GM10847 (cell line): Measurements from ENCODE around the gene TMEM101.

ENCODE experiments used
- POLR2A ChIP-seq: IDR thresholded peaks from 2 replicates; pipeline ENCODE4 v1.6.1; 2011; ENCODE audit not compliant: insufficient read length; ENCODE audit errors: extremely low read depth

TMEM101 gene

DNA sequence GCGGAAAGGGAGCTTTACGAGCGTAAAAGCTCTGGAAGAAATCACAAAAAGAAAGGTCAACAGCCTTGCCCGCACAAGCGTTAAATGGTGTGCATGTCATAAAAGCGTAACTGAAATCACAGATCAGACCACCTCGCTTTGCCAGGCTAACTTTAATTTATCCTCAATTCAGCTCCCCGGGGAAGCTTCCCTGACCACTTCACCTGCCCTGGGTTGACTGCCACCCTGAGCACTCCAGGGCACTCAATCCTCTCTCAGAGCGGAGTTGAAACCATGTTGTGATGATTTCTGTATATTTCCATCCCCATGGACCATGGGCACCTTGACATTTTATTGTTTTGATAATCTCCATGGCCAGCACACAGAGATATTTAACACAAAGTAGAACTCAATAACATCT is 26.5 kb downstream of the TMEM101 start:
- no peak for TF ChIP-seq POLR2A

DNA sequence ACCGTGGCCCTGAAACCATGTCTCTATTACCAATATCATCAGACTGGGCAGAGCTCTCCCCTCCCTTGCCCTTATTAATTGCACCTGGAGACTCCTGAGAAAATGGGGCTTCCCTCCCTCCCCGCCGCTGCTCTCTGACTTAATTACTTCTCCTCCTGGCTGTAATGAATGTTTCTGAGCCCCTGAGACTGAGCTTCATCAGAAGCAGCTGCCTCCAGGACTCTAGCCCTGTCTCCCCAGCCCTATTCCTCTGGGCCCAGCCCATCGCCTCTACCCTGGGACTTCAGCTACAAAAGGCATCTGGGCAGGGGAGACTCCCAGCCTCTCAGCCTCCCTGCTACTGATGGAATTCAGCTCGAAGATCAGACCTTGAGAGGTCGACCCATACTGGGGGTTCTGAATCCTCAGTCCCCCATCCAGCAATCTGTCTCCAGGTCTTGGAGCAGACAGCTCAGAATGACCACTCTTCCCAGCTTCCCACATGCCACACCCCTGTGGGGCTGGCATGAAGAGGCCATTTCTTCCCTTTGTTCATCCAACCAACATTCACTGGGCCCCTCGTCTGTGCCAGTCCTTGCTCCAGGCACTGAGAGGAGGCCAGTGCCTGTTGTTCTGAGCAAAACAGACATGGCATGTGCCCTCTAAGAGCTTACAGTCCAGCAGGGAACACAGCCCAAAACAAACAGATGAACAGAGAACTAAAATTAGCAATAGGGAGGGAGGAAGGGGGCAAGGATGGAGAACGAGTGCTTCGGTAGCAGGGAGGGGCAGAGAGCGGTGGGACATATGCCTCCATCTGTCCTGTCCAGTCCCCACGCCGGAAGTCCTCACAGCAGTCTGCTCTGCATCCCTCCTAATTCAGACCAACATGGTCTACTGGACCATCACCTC is 27.4 kb downstream of the TMEM101 start:
- no peak for TF ChIP-seq POLR2A

DNA sequence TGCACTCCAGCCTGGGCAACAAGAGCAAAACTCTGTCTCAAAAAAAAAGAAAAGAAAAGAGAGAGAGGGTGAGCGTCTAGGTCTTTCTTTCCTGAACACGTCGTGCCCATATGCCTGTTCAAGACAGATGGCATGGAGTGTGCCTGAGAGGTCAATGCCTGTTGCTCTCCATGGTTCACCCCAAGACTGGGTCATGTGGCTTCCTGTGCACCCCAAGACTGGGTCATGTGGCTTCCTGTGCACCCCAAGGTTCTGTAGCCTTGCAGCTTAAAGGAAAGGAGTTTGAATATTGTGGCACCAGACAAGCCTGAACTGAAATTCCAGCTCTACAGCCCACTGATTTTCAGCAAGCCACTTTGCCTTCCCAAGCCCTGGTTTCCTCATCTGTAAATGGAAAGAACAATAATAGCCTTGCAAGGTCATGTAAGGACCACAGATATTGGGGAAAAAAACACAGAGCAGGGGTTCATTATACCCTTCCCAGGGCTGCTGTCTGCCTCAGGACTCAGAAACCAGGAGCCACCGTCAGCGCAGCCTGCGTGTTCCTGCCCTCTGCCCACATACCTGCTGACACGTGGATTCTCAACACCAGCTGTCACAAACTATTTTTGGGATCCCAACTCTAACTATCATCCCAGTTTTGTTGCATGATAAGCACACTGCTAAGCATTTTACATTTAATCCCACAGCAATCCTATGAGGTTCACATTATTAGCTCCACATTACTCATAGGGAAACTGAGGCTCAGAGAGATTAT is 28.4 kb downstream of the TMEM101 start:
- no peak for TF ChIP-seq POLR2A

DNA sequence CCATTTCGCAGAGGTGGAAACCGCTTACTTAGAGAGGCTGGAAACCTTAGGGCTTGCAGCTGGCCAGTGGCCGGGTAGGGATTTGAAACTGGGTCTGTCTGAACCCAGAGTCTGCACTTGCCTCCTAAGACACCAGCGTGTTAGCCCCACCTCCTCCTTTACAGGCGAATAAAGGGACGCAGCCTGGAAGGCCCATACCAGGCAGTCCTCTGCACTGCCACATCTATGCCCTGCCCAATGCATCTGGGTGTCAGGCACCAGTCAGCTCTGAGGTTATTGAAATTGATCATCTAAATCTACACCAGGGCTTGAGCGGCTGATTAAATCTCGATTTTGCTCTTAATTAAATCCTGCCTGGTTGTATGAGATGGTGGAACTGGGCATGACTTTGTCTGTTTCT is 30.2 kb downstream of the TMEM101 start:
- no peak for TF ChIP-seq POLR2A

DNA sequence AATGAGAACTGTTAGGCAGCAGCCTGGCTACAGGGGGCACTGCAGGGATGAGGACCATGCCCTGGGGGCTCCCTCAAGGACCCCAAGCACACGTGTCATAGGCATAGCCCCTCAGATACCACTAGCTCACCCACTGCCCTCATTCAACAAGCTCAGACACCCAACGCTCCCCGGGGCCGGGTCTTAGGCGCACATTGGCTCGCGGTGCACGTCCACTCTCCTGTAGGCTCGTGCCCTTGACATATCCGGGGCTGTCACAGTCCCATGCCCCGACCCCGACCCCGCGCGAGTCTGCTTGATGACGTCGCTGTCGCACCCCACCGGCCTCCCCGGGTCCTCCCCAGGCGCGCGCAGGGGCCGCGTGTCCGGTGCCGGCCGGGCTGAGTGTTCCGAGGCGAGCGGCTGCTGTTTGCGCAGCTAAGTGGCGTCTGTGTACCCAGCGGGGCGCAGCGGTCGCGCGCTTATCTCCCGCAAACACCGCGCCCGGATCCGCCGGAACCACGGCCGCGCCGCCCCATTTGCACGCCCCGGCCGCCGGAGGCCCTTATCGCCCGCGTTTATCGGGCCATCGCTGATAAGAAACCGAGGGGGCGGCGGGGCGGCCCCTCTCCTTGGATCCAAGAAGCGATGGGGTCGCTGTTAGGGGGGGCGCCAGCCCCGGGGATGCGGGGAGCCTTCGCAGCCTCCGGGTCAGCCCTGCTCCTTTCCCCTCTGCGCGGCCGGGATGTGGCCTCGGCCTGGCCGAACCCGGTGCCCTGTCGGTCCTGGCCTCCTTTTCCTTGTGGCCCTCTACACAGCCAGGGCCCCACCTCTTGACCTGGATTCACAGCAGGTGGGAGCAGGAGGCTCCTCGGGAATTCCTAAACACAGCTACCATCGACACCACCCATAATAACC is 31.0 kb downstream of the TMEM101 start:
- TF ChIP-seq POLR2A, result no peak

DNA sequence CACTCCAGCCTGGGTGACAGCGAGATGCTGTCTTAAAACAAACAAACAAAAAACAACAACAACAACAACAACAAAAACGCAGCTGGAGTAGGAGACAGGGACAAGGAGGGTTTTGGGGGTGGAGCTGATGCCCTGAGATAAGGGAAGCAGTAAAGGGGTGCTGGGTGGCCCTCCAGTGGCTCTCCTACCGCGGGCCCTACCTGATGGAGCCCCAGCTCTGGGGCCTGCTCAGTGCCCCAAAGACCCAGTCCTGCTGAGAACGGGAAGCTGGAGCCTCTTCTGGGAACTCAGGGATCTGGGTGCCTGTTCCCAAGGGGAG is 31.6 kb downstream of the TMEM101 start:
- TF ChIP-seq POLR2A, result no peak

DNA sequence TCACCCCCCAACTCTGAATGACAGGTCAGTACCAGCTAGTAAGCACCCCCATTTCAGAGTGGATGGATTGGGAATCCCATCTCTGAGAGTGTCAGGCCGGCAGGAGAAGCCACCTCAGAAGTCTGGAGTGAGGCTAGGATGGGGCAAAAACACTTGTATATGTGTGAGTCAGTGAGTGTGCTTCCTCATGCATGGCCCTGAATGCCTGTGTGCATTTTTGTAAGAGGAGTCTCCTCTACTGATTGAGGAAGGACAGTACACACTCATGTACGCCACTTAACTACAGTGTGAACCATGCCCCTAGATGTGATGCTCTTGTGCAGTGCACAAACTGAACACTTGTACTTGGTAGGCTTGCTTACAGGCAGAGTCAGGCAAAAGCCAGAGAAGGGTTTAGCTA is 32.6 kb downstream of the TMEM101 start:
- no peak for TF ChIP-seq POLR2A

DNA sequence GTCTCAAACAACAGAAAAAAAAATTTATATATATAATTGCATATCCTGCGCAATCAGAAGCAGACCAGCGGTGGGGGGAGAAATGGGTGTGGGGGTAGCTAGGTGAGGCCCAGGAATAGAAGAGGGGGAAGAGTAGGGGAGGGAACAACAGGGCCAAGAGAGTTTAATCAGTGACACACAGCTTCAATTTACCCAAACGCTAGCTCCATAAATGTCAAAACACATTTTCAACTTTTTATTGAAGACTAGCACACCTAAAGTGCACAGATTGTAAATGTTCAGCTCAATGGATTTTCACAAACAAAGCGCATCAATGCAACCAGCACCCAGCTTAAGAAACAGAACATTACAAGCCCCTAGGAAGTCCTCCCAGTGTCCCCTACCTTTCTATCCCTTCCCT is 35.1 kb downstream of the TMEM101 start:
- TF ChIP-seq POLR2A, result no peak

DNA sequence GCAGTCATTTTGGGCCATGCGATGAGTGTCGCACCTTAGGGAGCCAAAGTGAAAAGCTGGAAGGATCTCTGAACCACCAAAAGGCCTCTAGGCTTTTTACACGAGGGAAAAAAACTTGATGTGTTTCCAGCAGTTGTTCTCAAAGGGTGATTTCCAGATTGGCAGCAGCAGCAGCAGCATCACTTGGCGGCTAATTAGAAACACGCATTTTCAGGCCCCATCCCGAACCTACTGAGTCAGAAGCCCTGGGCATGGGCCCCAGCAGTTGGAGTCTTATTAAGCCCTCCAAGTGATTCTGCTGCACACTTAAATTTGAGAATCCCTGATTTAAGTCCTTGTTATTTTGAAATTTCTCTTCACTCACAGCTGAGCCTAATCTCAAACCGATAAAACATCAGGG is 35.8 kb downstream of the TMEM101 start:
- TF ChIP-seq POLR2A, result no peak

DNA sequence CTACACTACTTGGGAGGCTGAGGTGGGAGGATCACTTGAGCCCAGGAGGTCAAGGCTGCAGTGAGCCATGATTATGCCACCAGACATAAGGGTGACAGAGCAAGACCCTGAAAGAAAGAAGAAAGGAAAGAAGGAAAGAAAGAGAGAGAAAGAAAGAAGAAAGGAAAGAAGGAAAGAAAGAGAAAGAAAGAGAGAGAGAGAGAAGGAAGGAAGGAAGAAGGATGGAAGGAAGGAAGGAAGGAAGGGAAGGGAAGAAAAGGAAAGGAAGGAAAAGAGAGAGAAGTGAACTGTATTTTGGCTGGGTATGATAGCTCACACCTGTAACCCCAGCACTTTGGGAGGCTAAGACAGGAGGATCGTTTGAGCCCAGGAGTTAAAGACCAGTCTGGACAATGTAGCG is 36.7 kb downstream of the TMEM101 start:
- no peak for TF ChIP-seq POLR2A

DNA sequence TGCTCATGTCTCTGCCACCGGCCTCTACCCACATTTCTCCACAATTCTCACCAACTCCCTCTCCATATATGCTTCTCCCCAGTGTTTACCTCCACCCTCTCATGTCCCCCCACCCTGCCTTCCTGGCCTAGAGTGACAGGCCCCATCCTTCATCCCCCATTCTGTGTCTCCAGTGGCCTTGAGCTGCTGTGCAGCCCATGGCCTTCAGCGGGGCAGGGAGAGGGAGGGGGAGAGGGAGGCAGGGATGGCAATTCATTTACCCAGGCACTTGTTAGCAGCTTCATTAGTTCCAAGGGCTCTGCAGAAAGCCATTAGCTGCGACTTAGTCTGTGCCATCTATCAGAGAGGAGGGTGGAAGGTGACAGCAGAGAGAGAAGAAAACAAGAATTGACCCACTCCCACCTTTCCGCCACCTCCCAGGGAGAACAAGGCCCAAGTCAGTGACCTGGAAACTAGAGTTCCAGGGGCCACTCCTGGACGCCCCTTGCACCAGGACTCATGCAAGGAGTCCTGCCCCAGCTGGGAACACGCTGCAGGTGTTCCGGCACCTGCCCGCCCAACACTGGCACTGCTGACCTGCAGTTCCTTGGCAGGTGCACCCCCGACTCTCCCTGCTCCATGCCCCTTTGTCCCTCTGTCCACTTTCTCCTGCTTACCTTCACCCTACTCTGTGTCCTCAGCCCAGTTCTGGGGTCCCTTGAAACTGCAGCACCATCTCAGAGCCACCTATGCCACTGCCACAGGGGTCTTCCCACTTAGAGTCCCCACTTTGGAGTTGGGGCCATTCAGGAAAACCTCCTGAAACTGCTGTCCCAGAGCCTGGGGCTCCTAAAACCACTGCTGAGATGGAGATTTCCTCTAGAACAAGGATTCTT is 37.6 kb downstream of the TMEM101 start:
- TF ChIP-seq POLR2A, result no peak

DNA sequence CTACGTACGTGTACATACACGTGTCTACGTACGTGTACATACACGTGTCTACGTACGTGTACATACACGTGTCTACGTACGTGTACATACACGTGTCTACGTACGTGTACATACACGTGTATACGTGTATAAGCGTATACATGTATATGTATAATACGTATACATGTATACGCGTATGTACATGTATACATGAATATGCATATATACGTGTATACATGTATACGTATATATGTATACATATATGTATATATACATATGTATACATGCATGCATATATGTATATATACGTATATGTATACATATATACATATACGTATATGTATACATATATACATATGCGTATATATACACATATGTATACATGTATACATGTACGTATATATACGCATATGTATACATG is 38.9 kb downstream of the TMEM101 start:
- TF ChIP-seq POLR2A, result no peak

DNA sequence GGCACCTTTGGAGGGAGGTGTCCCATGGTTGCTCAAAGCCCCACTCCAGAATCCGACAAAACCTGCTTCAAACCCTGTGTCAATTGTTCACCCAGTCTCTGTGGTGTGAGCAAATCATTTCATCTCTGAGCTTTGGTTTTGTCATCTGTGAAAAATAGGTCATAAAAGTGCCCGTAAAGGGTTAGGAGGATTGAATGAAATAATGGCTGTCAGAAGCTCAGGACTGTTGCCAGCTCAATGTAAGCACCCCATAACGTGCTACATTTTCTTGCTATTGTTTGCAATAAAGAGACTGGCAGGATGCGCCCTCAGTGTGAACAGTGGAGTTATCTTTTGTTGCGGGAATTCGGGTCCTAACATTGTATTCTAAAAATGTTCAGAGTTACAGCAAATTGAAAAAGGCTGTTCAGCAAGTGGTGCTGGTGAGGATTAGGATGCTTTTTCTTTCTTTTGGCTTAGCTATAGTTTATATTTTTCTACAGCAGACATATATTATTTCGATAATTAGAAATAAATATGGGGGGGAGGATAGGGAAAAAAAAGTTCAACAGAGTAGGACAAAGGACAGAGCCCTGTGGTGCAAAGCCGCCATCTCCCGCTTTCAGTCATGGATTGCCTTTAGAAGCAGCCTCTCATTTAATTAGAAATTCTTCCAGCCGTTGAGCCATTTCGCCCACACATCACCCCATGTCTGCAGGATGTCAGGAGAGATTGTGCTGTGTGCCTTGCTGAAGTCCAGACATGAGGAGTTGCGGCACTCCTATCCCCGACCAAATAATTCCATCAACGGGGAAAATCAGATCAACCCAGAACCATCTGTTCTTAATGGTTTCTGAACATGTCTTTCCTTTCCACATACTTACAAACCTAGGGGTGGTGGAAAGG is 40.1 kb downstream of the TMEM101 start:
- no peak for TF ChIP-seq POLR2A

DNA sequence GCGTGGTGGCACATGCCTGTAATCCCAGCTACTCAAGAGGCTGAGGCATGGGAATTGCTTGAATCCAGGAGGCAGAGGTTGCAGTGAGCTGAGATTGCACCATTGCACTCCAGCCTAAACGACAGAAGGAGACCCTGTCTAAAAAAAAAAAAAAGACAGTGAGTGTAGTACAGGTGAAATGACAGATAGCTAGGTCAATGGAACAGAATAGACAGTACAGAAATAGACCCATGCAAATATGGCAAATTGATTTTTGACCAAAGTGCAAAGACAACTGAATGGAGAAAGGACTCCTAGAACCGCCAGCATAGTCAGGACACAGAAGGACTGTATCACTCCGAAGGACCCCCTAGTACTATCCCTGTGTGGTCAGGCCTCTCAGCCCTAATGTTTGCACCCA is 44.4 kb downstream of the TMEM101 start:
- TF ChIP-seq POLR2A, result no peak

DNA sequence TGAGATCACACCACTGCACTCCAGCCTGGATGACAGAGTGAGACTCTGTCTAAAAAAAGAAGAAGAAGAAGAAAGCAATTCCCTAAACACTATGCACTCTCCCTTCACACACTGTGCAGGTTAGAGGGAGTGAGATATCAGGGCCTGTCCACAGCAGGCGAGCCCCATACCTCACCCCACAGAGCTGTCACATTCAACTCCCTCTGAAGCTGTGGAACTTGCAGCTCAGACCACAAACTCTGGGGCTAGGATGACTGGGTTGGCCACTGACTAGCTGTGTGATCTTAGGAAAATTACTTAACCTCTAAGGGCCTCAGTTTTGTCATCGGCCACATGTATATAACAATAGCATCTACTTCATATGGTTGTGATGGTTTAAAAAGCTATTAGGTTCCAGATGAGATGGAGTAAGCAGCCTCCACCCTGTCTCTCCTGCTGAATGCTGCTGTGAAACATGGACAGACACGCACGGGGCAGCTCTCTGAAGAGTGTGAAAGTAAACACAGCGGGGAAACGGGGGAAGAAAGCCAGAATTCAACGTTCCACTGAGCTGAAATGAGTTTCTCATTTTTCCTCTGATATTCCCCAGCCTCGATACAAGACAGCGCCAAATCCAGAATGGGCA is 47.4 kb downstream of the TMEM101 start:
- no peak for TF ChIP-seq POLR2A
